Measurements from ENCODE around the gene PGAM2. TPM values are rescaled to one million over a fixed set of nuclear protein-coding genes. Genes with fewer than 3 reads are reported as not detected.

Gene PGAM2
- total RNA-seq, 4 donors from 2014 or later: 2.3 to 5.0 TPM; not detected in 2

DNA sequence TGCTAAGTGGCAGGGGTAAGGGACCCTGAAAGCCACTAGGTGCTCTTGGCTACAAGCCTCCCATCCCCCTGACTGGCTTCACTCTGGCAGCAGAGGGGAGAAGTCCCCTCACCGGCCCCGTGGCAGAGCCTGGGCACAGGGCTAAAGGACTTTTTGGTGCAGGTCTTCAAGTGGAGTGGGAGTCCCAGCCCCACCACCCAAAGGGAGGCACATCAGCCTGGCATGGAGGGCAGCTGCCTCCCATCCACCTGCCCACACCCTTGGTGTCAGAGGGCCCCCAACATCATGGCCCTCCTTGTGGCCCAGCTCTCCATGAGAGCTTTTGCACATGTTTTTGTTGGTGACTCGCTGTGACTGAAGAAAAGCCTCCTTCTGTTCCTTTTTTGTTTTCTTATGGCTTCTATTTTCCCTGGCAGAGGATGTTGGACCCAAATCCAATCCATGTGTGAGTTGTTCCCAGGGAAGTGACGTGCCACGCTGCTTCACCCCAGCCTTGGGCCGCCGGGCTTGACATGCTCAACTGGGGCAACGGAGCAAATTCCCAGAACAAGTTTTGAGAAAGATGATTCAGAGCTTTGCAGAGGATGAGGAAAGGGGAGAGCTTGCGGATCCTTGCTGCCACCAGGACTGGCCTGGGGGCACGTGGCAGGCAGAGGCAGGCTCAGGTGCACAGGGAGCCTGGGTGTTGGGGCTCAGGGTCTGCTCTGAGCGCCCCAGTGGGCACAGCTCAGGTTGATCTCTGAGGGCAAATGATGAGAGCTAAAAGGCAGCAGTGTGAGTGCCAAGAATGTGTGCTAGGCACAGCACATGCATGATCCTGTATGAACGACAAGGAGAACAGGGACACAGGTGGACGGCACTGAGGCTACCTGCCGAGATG, 36.8 kb upstream of the PGAM2 start:
- 44% methylated on average over 14 of the region's 14 CpGs for WGBS
- Histone ChIP-seq H3K36me3 (no peaks in the 10 kb centered on the region), H3K27me3 (peaks cover 6% of the 10 kb centered on the region), H3K9me3 (no peaks in the 10 kb centered on the region), H3K4me1 (peaks cover 50% of the 10 kb centered on the region), H3K27ac (peak overlapping the region; percentile 92), H3K4me3 (no peak overlapping the region)
- no peak for DNase-seq (ENCODE audit: low spot score in 2 of 2)
- TF ChIP-seq EP300 (IDR thresholded peaks at IDR 0.05) (no peak), POLR2AphosphoS5 (IDR thresholded peaks at IDR 0.05) (peak in 1 of 3 donors; percentile 7)

DNA sequence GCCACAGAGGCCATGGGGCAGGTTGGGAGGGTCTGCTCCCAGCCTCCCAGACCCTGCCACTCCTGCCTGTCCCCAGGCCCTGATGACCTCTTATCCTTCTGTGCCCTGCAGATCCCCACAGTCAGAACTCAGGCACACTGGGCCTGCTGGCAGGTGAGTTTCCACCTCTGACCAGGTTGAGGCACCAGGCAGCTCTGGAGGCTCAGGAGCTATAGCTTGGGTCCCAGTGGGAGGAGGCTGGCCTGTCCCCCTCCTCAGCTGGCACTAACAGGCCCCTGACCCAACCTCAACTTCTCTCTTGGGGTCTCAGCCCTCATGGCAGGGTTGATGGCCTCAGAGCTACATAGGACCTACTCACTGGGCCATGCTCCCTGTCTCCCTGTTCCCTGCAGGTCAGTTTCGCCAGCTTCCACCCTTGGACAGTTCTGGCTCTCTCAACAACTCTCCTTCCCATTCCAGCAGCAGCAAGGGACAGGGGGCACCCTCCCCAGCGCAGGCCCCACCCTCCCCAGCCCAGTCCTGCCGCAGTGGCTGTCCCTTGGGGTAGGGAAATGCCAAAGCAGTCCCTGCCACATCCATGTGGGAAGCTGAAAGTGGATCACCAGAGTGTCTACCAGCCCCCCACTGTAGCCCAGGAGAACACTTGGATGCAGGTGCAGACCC, 36.1 kb upstream of the PGAM2 start:
- DNase-seq (ENCODE audit: low spot score in 2 of 2): no peak

DNA sequence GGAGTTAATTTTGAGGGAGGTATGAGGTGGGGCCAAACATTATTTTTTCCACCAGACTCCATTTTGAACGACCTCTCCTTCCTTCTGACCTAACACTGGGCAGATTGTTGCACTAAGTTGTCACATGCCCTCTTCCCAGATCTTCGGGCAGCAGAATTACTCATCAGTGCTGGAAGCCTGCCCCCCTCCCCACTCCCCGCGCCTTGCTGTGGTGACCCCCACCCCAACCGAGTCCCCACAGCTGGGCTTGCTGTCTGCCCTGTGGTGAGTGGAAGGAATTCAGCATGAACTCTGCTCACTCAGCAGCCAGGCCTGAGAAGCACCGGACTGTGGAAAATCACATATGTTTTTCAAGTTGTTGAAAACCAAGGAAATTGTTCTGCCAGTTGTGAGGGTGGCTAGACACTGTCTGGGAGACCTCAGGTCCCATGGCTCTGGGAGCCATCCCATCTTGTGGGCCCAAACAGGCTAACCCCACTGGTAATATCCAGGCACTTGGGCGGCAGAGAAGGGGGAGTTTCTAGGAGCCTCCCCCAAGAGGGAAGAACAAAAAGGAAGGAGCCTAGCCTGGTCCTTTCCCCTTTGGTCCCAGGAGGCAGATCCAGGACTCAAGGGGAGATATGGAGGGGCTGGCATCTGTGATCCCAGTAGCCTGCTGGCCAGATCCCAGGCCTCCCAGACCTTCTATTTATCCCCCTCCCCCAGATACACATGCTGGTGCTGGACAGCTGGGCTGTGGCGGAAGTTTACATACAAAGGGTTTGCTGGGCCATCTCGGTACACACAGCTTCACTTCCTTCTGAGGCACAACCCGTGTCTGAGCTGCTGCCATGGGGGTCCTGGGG, 35.3 kb upstream of the PGAM2 start:
- TF ChIP-seq POLR2AphosphoS5 (IDR thresholded peaks at IDR 0.05): no peak
- peak overlapping the region; percentile 69 for H3K27ac ChIP-seq

More for the DNA sequence above, 36.1 kb upstream of the PGAM2 start:
- WGBS: 70% methylated on average over 3 of the region's 3 CpGs
- Histone ChIP-seq H3K4me1 (peaks cover 43% of the 10 kb centered on the region), H3K36me3 (no peaks in the 10 kb centered on the region), H3K27me3 (peaks cover 6% of the 10 kb centered on the region), H3K4me3 (no peak overlapping the region), H3K27ac (peak overlapping the region; percentile 69), H3K9me3 (no peaks in the 10 kb centered on the region)
- no peak for TF ChIP-seq POLR2AphosphoS5 (IDR thresholded peaks at IDR 0.05)

DNA sequence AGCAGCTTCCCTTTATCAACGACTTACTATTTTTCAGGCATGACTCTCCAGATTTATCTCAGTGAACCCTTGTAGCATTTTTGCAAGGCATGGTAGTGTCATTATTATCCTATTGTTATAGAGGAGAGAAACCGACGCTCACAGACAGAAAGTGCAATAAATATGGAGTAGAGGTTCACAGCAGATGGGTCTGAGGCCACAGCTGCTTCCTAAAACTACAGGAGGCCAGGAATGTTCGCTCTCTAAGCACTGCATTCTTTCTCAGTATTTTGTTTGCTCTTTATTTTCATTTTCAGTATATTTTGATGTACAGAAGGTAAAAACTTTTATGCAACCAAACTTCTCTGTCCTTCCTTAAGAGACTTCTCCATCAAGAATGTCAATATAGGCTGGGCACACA, 34.3 kb upstream of the PGAM2 start:
- WGBS: 68% methylated on average over 4 of the region's 4 CpGs
- no peak overlapping the region for H3K27ac ChIP-seq

More for the DNA sequence above, 35.3 kb upstream of the PGAM2 start:
- Histone ChIP-seq H3K4me1 (peaks cover 43% of the 10 kb centered on the region), H3K9me3 (no peaks in the 10 kb centered on the region), H3K36me3 (no peaks in the 10 kb centered on the region), H3K27me3 (peaks cover 6% of the 10 kb centered on the region), H3K4me3 (no peak overlapping the region)
- no peak for DNase-seq (ENCODE audit: low spot score in 2 of 2)
- WGBS: 60% methylated on average over 10 of the region's 10 CpGs

DNA sequence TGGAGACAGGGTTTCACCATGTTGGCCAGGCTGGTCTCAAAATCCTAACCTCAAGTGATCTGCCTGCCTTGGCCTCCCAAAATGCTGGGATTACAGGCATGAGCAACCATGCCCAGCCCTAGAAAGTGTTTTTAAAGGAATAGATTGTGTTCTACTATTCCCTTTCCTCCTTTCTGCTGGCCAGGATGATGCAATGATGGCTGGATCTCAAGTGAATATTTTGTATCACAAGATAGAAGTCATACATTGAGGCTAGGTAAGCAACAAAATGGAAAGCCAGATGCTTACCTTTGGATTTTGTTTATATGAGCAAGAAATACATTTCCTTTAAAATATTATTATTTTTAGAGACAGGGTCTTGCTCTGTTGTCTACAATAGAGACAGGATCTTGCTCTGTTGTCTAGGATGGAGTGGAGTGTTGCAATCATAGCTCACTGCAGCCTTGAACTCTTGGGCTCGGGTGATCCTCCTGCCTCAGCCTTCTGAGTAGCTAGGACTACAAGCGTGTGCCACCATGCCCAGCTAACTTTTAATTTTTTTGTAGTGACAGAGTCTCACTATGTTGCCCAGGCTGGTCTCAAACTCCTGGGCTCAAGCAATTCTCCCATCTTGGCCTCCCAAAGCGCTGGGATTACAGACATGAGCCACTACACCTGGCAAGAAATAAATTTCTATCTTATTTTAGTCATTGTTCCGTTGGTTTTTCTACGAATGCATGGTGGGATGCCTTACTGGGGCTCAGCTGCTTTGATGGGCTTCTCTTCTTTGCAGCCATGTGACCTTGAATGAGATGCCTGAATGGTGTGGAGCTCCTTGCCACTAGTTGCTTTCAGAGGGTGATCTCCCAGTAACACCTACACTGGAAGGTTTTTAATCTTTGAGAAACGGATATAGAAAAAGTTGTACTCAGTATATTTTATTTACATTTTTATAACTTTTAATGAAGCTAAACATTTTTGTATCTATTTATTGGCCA, 33.0 kb upstream of the PGAM2 start:
- no peaks in the 10 kb centered on the region for H3K27me3 ChIP-seq
- H3K27ac ChIP-seq: no peak overlapping the region
- H3K36me3 ChIP-seq: no peaks in the 10 kb centered on the region
- TF ChIP-seq POLR2A (IDR thresholded peaks at IDR 0.05) (no peak), EP300 (IDR thresholded peaks at IDR 0.05) (no peak), POLR2AphosphoS5 (IDR thresholded peaks at IDR 0.05) (no peak)
- TF ChIP-seq, protein P1, sequence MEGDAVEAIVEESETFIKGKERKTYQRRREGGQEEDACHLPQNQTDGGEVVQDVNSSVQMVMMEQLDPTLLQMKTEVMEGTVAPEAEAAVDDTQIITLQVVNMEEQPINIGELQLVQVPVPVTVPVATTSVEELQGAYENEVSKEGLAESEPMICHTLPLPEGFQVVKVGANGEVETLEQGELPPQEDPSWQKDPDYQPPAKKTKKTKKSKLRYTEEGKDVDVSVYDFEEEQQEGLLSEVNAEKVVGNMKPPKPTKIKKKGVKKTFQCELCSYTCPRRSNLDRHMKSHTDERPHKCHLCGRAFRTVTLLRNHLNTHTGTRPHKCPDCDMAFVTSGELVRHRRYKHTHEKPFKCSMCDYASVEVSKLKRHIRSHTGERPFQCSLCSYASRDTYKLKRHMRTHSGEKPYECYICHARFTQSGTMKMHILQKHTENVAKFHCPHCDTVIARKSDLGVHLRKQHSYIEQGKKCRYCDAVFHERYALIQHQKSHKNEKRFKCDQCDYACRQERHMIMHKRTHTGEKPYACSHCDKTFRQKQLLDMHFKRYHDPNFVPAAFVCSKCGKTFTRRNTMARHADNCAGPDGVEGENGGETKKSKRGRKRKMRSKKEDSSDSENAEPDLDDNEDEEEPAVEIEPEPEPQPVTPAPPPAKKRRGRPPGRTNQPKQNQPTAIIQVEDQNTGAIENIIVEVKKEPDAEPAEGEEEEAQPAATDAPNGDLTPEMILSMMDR (IDR thresholded peaks at IDR 0.05): no peak
- WGBS: 88% methylated on average over 6 of the region's 6 CpGs
- no peak overlapping the region for H3K4me3 ChIP-seq
- H3K4me1 ChIP-seq: peaks cover 38% of the 10 kb centered on the region
- DNase-seq (ENCODE audit: low spot score in 2 of 2): no peak
- no peaks in the 10 kb centered on the region for H3K9me3 ChIP-seq

More for the DNA sequence above, 34.3 kb upstream of the PGAM2 start:
- TF ChIP-seq POLR2AphosphoS5 (IDR thresholded peaks at IDR 0.05) (no peak), POLR2A (IDR thresholded peaks at IDR 0.05) (no peak), EP300 (IDR thresholded peaks at IDR 0.05) (no peak)
- TF ChIP-seq, protein P1 (IDR thresholded peaks at IDR 0.05): no peak
- DNase-seq (ENCODE audit: low spot score in 2 of 2): no peak
- Histone ChIP-seq H3K36me3 (no peaks in the 10 kb centered on the region), H3K9me3 (no peaks in the 10 kb centered on the region), H3K27me3 (peaks cover 5% of the 10 kb centered on the region), H3K4me1 (peaks cover 45% of the 10 kb centered on the region), H3K4me3 (no peak overlapping the region)

Measured in suprapubic skin (tissue), 4 donors.